Keratinocyte (primary cell): ENCODE results near the gene RASGRF2.

Experiments used
- CTCF ChIP-seq, 3 experiments: IDR thresholded peaks in 1 of 3; conservative IDR thresholded peaks in 1 of 3; optimal IDR thresholded peaks in 1 of 3; 2 replicates in 2 of 3; 3 replicates in 1 of 3; pipeline versions ENCODE3 to v1.5.1; 2011; ENCODE audit warnings: low read length in 3 of 3, mild to moderate bottlenecking in 3 of 3, moderate library complexity in 2 of 3, control low read depth in 1 of 3, inconsistent platforms in 1 of 3; ENCODE audit not compliant: insufficient read depth in 2 of 3; ENCODE audit errors: extremely low read depth in 1 of 3
- EZH2 ChIP-seq: IDR thresholded peaks from one replicate; pipeline ENCODE4 v1.6.1; 2012; ENCODE audit warnings: inconsistent platforms, mild to moderate bottlenecking, low read length, moderate library complexity

- TF ChIP-seq CTCF (optimal IDR thresholded peaks at IDR 0.05 in 1 of 3, IDR thresholded peaks at IDR 0.05 in 1 of 3, conservative IDR thresholded peaks at IDR 0.05 in 1 of 3; ENCODE audit: extremely low read depth in 1 of 3, insufficient read depth in 2 of 3, low read length in 3 of 3) (no peak), EZH2 (no peak)
Observed at GRCh38 chr5:81005708-81006107, 45.5 kb downstream of the RASGRF2 start.
